Measurements from ENCODE around the gene DAPP1. TPM values are rescaled to one million over a fixed set of nuclear protein-coding genes. Genes with fewer than 3 reads are reported as not detected.
A peak's percentile ranks its signal among the peaks of the same experiment; 100 is the strongest.

DAPP1 gene
- polyA plus RNA-seq, 4 donors: 1.8 to 2.4 (median 1.8) TPM; not detected in 1

GRCh38 chr4:99852199-99852749 lies 35.6 kb downstream of the DAPP1 start:
- H3K27me3 ChIP-seq (ENCODE audit: control insufficient read depth in 3 of 3, insufficient read depth in 3 of 3, low read length in 3 of 3): no peaks in the 10 kb centered on the region
- no peaks in the 10 kb centered on the region for H3K36me3 ChIP-seq (ENCODE audit: control insufficient read depth in 3 of 3, insufficient read depth in 2 of 3, low read depth in 1 of 3, low read length in 3 of 3)
- no peaks in the 10 kb centered on the region for H3K9me3 ChIP-seq (ENCODE audit: control insufficient read depth in 2 of 2, insufficient read depth in 1 of 2, low read depth in 1 of 2, low read length in 1 of 2)
- no peak overlapping the region for H3K27ac ChIP-seq (ENCODE audit: low read depth in 1 of 3, low read length in 2 of 3)
- FAIRE-seq: no peak
- DNase-seq: no peak
- 76 to 86% (median 77%) methylated on average over 3 of the region's 3 CpGs for WGBS, 3 donors
- no peak overlapping the region for H3K4me3 ChIP-seq (ENCODE audit: low read depth in 1 of 3, low read length in 3 of 3)
- H3K4me1 ChIP-seq (ENCODE audit: control insufficient read depth in 3 of 3, insufficient read depth in 2 of 3, low read depth in 1 of 3, low read length in 2 of 3): no peaks in the 10 kb centered on the region

- WGBS, 3 donors: 71 to 84% (median 79%) methylated on average over 3 of the region's 3 CpGs
- Histone ChIP-seq H3K27ac (ENCODE audit: low read depth in 1 of 3, low read length in 2 of 3) (no peak overlapping the region), H3K36me3 (ENCODE audit: control insufficient read depth in 3 of 3, insufficient read depth in 2 of 3, low read depth in 1 of 3, low read length in 3 of 3) (no peaks in the 10 kb centered on the region), H3K9me3 (ENCODE audit: control insufficient read depth in 2 of 2, insufficient read depth in 1 of 2, low read depth in 1 of 2, low read length in 1 of 2) (no peaks in the 10 kb centered on the region), H3K27me3 (ENCODE audit: control insufficient read depth in 3 of 3, insufficient read depth in 3 of 3, low read length in 3 of 3) (no peaks in the 10 kb centered on the region), H3K4me3 (ENCODE audit: low read depth in 1 of 3, low read length in 3 of 3) (no peak overlapping the region), H3K4me1 (ENCODE audit: control insufficient read depth in 3 of 3, insufficient read depth in 2 of 3, low read depth in 1 of 3, low read length in 2 of 3) (no peaks in the 10 kb centered on the region)
- DNase-seq (no peak), FAIRE-seq (no peak)
Observed at GRCh38 chr4:99853190-99853589, 36.6 kb downstream of the DAPP1 start.

GRCh38 chr4:99853999-99854398 lies 37.4 kb downstream of the DAPP1 start:
- WGBS, 3 donors: 68 to 71% (median 69%) methylated on average over 1 of the region's 1 CpG
- DNase-seq (no peak), FAIRE-seq (no peak)
- no peaks in the 10 kb centered on the region for H3K9me3 ChIP-seq (ENCODE audit: control insufficient read depth in 2 of 2, insufficient read depth in 1 of 2, low read depth in 1 of 2, low read length in 1 of 2)
- H3K4me1 ChIP-seq (ENCODE audit: control insufficient read depth in 3 of 3, insufficient read depth in 2 of 3, low read depth in 1 of 3, low read length in 2 of 3): no peaks in the 10 kb centered on the region
- no peak overlapping the region for H3K4me3 ChIP-seq (ENCODE audit: low read depth in 1 of 3, low read length in 3 of 3)
- no peak overlapping the region for H3K27ac ChIP-seq (ENCODE audit: low read depth in 1 of 3, low read length in 2 of 3)
- H3K36me3 ChIP-seq (ENCODE audit: control insufficient read depth in 3 of 3, insufficient read depth in 2 of 3, low read depth in 1 of 3, low read length in 3 of 3): no peaks in the 10 kb centered on the region
- peaks cover 0 to 2% (median 0%) of the 10 kb centered on the region in 3 donors for H3K27me3 ChIP-seq (ENCODE audit: control insufficient read depth in 3 of 3, insufficient read depth in 3 of 3, low read length in 3 of 3)

- Histone ChIP-seq H3K27ac (ENCODE audit: low read depth in 1 of 3, low read length in 2 of 3) (no peak overlapping the region), H3K27me3 (ENCODE audit: control insufficient read depth in 3 of 3, insufficient read depth in 3 of 3, low read length in 3 of 3) (peaks cover 0 to 2% (median 0%) of the 10 kb centered on the region in 3 donors), H3K4me1 (ENCODE audit: control insufficient read depth in 3 of 3, insufficient read depth in 2 of 3, low read depth in 1 of 3, low read length in 2 of 3) (no peaks in the 10 kb centered on the region), H3K9me3 (ENCODE audit: control insufficient read depth in 2 of 2, insufficient read depth in 1 of 2, low read depth in 1 of 2, low read length in 1 of 2) (no peaks in the 10 kb centered on the region), H3K36me3 (ENCODE audit: control insufficient read depth in 3 of 3, insufficient read depth in 2 of 3, low read depth in 1 of 3, low read length in 3 of 3) (no peaks in the 10 kb centered on the region), H3K4me3 (ENCODE audit: low read depth in 1 of 3, low read length in 3 of 3) (no peak overlapping the region)
- DNase-seq: peak in 1 of 2 donors; percentile 12
- FAIRE-seq: no peak
- WGBS, 3 donors: 38 to 49% (median 42%) methylated on average over 1 of the region's 1 CpG
Observed at GRCh38 chr4:99855678-99856077, 39.1 kb downstream of the DAPP1 start.

GRCh38 chr4:99856166-99856565 lies 39.5 kb downstream of the DAPP1 start:
- peaks cover 0 to 2% (median 0%) of the 10 kb centered on the region in 3 donors for H3K27me3 ChIP-seq (ENCODE audit: control insufficient read depth in 3 of 3, insufficient read depth in 3 of 3, low read length in 3 of 3)
- no peak for FAIRE-seq
- 50 to 63% (median 55%) methylated on average over 1 of the region's 1 CpG for WGBS, 3 donors
- peak overlapping the region in 1 of 3 donors; percentile 37 for H3K27ac ChIP-seq (ENCODE audit: low read depth in 1 of 3, low read length in 2 of 3)
- peak in 1 of 2 donors; percentile 8 for DNase-seq
- no peaks in the 10 kb centered on the region for H3K36me3 ChIP-seq (ENCODE audit: control insufficient read depth in 3 of 3, insufficient read depth in 2 of 3, low read depth in 1 of 3, low read length in 3 of 3)
- no peaks in the 10 kb centered on the region for H3K4me1 ChIP-seq (ENCODE audit: control insufficient read depth in 3 of 3, insufficient read depth in 2 of 3, low read depth in 1 of 3, low read length in 2 of 3)
- no peaks in the 10 kb centered on the region for H3K9me3 ChIP-seq (ENCODE audit: control insufficient read depth in 2 of 2, insufficient read depth in 1 of 2, low read depth in 1 of 2, low read length in 1 of 2)
- H3K4me3 ChIP-seq (ENCODE audit: low read depth in 1 of 3, low read length in 3 of 3): no peak overlapping the region

GRCh38 chr4:99857307-99857706 lies 40.7 kb downstream of the DAPP1 start:
- H3K4me1 ChIP-seq (ENCODE audit: control insufficient read depth in 3 of 3, insufficient read depth in 2 of 3, low read depth in 1 of 3, low read length in 2 of 3): no peaks in the 10 kb centered on the region
- DNase-seq (no peak), FAIRE-seq (no peak)
- WGBS, 3 donors: 70 to 79% (median 77%) methylated on average over 3 of the region's 3 CpGs
- peaks cover 0 to 2% (median 0%) of the 10 kb centered on the region in 3 donors for H3K27me3 ChIP-seq (ENCODE audit: control insufficient read depth in 3 of 3, insufficient read depth in 3 of 3, low read length in 3 of 3)
- H3K27ac ChIP-seq (ENCODE audit: low read depth in 1 of 3, low read length in 2 of 3): no peak overlapping the region
- H3K4me3 ChIP-seq (ENCODE audit: low read depth in 1 of 3, low read length in 3 of 3): no peak overlapping the region
- H3K9me3 ChIP-seq (ENCODE audit: control insufficient read depth in 2 of 2, insufficient read depth in 1 of 2, low read depth in 1 of 2, low read length in 1 of 2): no peaks in the 10 kb centered on the region
- no peaks in the 10 kb centered on the region for H3K36me3 ChIP-seq (ENCODE audit: control insufficient read depth in 3 of 3, insufficient read depth in 2 of 3, low read depth in 1 of 3, low read length in 3 of 3)

GRCh38 chr4:99859618-99860017 lies 43.0 kb downstream of the DAPP1 start:
- no peaks in the 10 kb centered on the region for H3K9me3 ChIP-seq (ENCODE audit: control insufficient read depth in 2 of 2, insufficient read depth in 1 of 2, low read depth in 1 of 2, low read length in 1 of 2)
- FAIRE-seq: no peak
- no peak for DNase-seq
- H3K27ac ChIP-seq (ENCODE audit: low read depth in 1 of 3, low read length in 2 of 3): no peak overlapping the region
- H3K4me1 ChIP-seq (ENCODE audit: control insufficient read depth in 3 of 3, insufficient read depth in 2 of 3, low read depth in 1 of 3, low read length in 2 of 3): no peaks in the 10 kb centered on the region
- H3K36me3 ChIP-seq (ENCODE audit: control insufficient read depth in 3 of 3, insufficient read depth in 2 of 3, low read depth in 1 of 3, low read length in 3 of 3): no peaks in the 10 kb centered on the region
- H3K27me3 ChIP-seq (ENCODE audit: control insufficient read depth in 3 of 3, insufficient read depth in 3 of 3, low read length in 3 of 3): peaks cover 0 to 2% (median 0%) of the 10 kb centered on the region in 3 donors
- 81 to 98% (median 85%) methylated on average over 2 of the region's 2 CpGs for WGBS, 3 donors
- no peak overlapping the region for H3K4me3 ChIP-seq (ENCODE audit: low read depth in 1 of 3, low read length in 3 of 3)

GRCh38 chr4:99860521-99860920 lies 43.9 kb downstream of the DAPP1 start:
- Histone ChIP-seq H3K36me3 (ENCODE audit: control insufficient read depth in 3 of 3, insufficient read depth in 2 of 3, low read depth in 1 of 3, low read length in 3 of 3) (no peaks in the 10 kb centered on the region), H3K4me3 (ENCODE audit: low read depth in 1 of 3, low read length in 3 of 3) (no peak overlapping the region), H3K4me1 (ENCODE audit: control insufficient read depth in 3 of 3, insufficient read depth in 2 of 3, low read depth in 1 of 3, low read length in 2 of 3) (no peaks in the 10 kb centered on the region), H3K27ac (ENCODE audit: low read depth in 1 of 3, low read length in 2 of 3) (no peak overlapping the region), H3K27me3 (ENCODE audit: control insufficient read depth in 3 of 3, insufficient read depth in 3 of 3, low read length in 3 of 3) (peaks cover 0 to 2% (median 0%) of the 10 kb centered on the region in 3 donors), H3K9me3 (ENCODE audit: control insufficient read depth in 2 of 2, insufficient read depth in 1 of 2, low read depth in 1 of 2, low read length in 1 of 2) (no peaks in the 10 kb centered on the region)
- WGBS, 3 donors: 77 to 82% (median 81%) methylated on average over 2 of the region's 2 CpGs
- DNase-seq: no peak
- FAIRE-seq: peak; percentile 19

All from small intestine (tissue), 7 donors.